T follicular helper cell (primary cell): ENCODE measurements around the gene SNTG2.
"Not testable (repeated sequence)": the region's sequence is repeated elsewhere in the genome, so short reads cannot be mapped to it uniquely, and the experiment has no call there.

Experiments used
- DNase-seq: peaks from one replicate; pipeline ENCODE4 v3.0.0-alpha.2; 2020; ENCODE audit warnings: low read depth

The SNTG2 gene

GRCh38 chr2:1053786-1054185 lies 103.1 kb downstream of the SNTG2 start:
- DNase-seq, result no peak

- DNase-seq, result no peak
Observed at GRCh38 chr2:1054399-1054798, 103.8 kb downstream of the SNTG2 start.

GRCh38 chr2:1055014-1055595 lies 104.5 kb downstream of the SNTG2 start:
- DNase-seq, result no peak

- no peak for DNase-seq
Observed at GRCh38 chr2:1060372-1060771, 109.7 kb downstream of the SNTG2 start.

- DNase-seq, result no peak
Observed at GRCh38 chr2:1060987-1061386, 110.3 kb downstream of the SNTG2 start.

GRCh38 chr2:1068241-1068640 lies 117.6 kb downstream of the SNTG2 start:
- DNase-seq, result no peak

- no peak for DNase-seq
Observed at GRCh38 chr2:1068822-1069221, 118.2 kb downstream of the SNTG2 start.

- DNase-seq, result no peak
Observed at GRCh38 chr2:1069847-1070246, 119.2 kb downstream of the SNTG2 start.

GRCh38 chr2:1070601-1071000 lies 120.0 kb downstream of the SNTG2 start:
- DNase-seq, result no peak

- DNase-seq, result no peak
Observed at GRCh38 chr2:1071650-1072049, 121.0 kb downstream of the SNTG2 start.

- DNase-seq, result no peak
Observed at GRCh38 chr2:1072250-1072649, 121.6 kb downstream of the SNTG2 start.

- no peak for DNase-seq
Observed at GRCh38 chr2:1077911-1078310, 127.3 kb downstream of the SNTG2 start.

GRCh38 chr2:1078326-1078725 lies 127.7 kb downstream of the SNTG2 start:
- DNase-seq, result no peak

GRCh38 chr2:1079873-1080799 lies 129.5 kb downstream of the SNTG2 start:
- DNase-seq, result no peak

GRCh38 chr2:1081451-1082225 lies 131.0 kb downstream of the SNTG2 start:
- no peak for DNase-seq

GRCh38 chr2:1082456-1083205 lies 132.0 kb downstream of the SNTG2 start:
- DNase-seq, result no peak

- DNase-seq, result no peak
Observed at GRCh38 chr2:1088192-1088860, 137.7 kb downstream of the SNTG2 start.

GRCh38 chr2:1088940-1089339 lies 138.3 kb downstream of the SNTG2 start:
- DNase-seq, result no peak

GRCh38 chr2:1091895-1092585 lies 141.4 kb downstream of the SNTG2 start:
- DNase-seq, result no peak

GRCh38 chr2:1093668-1094067 lies 143.0 kb downstream of the SNTG2 start:
- not testable (repeated sequence) for DNase-seq

GRCh38 chr2:1097101-1097500 lies 146.5 kb downstream of the SNTG2 start:
- no peak for DNase-seq
